AG04449 (cell line): ENCODE measurements around the gene GRIP2.

Experiments used
- CTCF ChIA-PET: fragments of 350-600 bp; formaldehyde crosslinking; extraction: SDS; loops from one replicate; lab custom pipeline; 2021; ENCODE audit warnings: antibody characterized with exemption; lab: Yijun Ruan, JAX
- POLR2A ChIA-PET: fragments of 400-600, 350-600 bp; formaldehyde crosslinking; extraction: SDS; loops from one replicate; lab custom pipeline; 2020; ENCODE audit warnings: antibody characterized with exemption, inconsistent platforms; lab: Yijun Ruan, JAX
- DNase-seq: peaks from one replicate; pipeline ENCODE4 v3.0.0-alpha.2; 2010; ENCODE audit warnings: low read depth, low spot score
- H3K4me3 ChIP-seq: 2 replicates; pipeline ENCODE4 v1.5.1; 2011; ENCODE audit warnings: low read depth, mild to moderate bottlenecking, control low read depth, low read length
- CTCF ChIP-seq: IDR thresholded peaks from one replicate; pipeline ENCODE4 v1.5.1; 2011; ENCODE audit warnings: mild to moderate bottlenecking, moderate library complexity, low read length, control low read depth, inconsistent platforms; ENCODE audit not compliant: insufficient read depth; ENCODE audit errors: missing control alignments

GRIP2 gene

GRCh38 chr3:14570864-14571263 lies 30.7 kb upstream of the GRIP2 start:
- POLR2A ChIA-PET, result no interaction called here
- H3K4me3 ChIP-seq, result no peak overlapping the region
- CTCF ChIA-PET, result interaction anchor here (2.0 kb wide), 1 partner anchor 23 kb away, joined by 5 read pairs; no protein-coding TSS in a partner anchor
- no peak for TF ChIP-seq CTCF
- DNase-seq, result no peak

- no peak for DNase-seq
- TF ChIP-seq CTCF, result no peak
- ChIA-PET POLR2A (no interaction called here), CTCF (interaction anchor here (2.0 kb wide), 1 partner anchor 22 kb away, joined by 5 read pairs; no protein-coding TSS in a partner anchor)
- H3K4me3 ChIP-seq, result no peak overlapping the region
These were observed 29.9 kb upstream of the GRIP2 start for GRCh38 chr3:14570089-14570488.

GRCh38 chr3:14569474-14570000 lies 29.4 kb upstream of the GRIP2 start:
- CTCF ChIA-PET, result interaction anchor here (2.0 kb wide), 1 partner anchor 21 kb away, joined by 5 read pairs; no protein-coding TSS in a partner anchor
- TF ChIP-seq CTCF, result no peak
- POLR2A ChIA-PET, result no interaction called here
- no peak for DNase-seq
- H3K4me3 ChIP-seq, result no peak overlapping the region

GRCh38 chr3:14568269-14568668 lies 28.1 kb upstream of the GRIP2 start:
- TF ChIP-seq CTCF, result no peak
- no peak for DNase-seq
- no peak overlapping the region for H3K4me3 ChIP-seq
- POLR2A ChIA-PET, result no interaction called here
- CTCF ChIA-PET, result interaction anchor here (0.8 kb wide), 1 partner anchor 10 kb away, joined by 3 read pairs; no protein-coding TSS in a partner anchor

GRCh38 chr3:14566812-14567211 lies 26.7 kb upstream of the GRIP2 start:
- H3K4me3 ChIP-seq, result no peak overlapping the region
- no peak for DNase-seq
- CTCF ChIA-PET, result interaction anchor here (1.0 kb wide), 1 partner anchor 8 kb away, joined by 3 read pairs; no protein-coding TSS in a partner anchor
- POLR2A ChIA-PET, result no interaction called here
- no peak for TF ChIP-seq CTCF

- no peak for TF ChIP-seq CTCF
- CTCF ChIA-PET, result interaction anchor here (1.0 to 1.2 kb wide), 4 partner anchors 8 to 66 kb away, joined by 3 to 4 read pairs (median 3); no protein-coding TSS in a partner anchor
- H3K4me3 ChIP-seq, result no peak overlapping the region
- POLR2A ChIA-PET, result no interaction called here
- DNase-seq, result no peak
These were observed 25.9 kb upstream of the GRIP2 start for GRCh38 chr3:14565868-14566588.
